Keratinocyte (primary cell): Measurements from ENCODE around the gene AGR2. TPM values are rescaled to one million over a fixed set of nuclear protein-coding genes. Genes with fewer than 3 reads are reported as not detected.

Source experiments
- DNase-seq: peaks from one replicate; pipeline ENCODE4 v3.0.0-alpha.2; 2011; ENCODE audit warnings: low read depth, missing footprints, low spot score
- FAIRE-seq: peaks from 2 replicates; lab custom pipeline; 2011; peaks lifted over from hg19 to GRCh38; lab: Jason Lieb, UNC
- H2AFZ ChIP-seq: 2 replicates; pipeline ENCODE4 v1.6.0; 2012; ENCODE audit warnings: low read length, control low read depth, inconsistent platforms; ENCODE audit not compliant: control insufficient read depth
- H3K27ac ChIP-seq: 2 replicates; pipeline ENCODE4 v1.5.1; 2011; ENCODE audit warnings: low read length; ENCODE audit not compliant: control insufficient read depth, insufficient read depth
- H3K27me3 ChIP-seq: 3 replicates; pipeline ENCODE4 v1.6.0; 2011; ENCODE audit warnings: low read length; ENCODE audit not compliant: control insufficient read depth, insufficient read depth; ENCODE audit errors: extremely low read depth
- H3K36me3 ChIP-seq, 2 experiments: 2 replicates in 1 of 2; 3 replicates in 1 of 2; pipeline ENCODE4 v1.5.1; 2011; ENCODE audit warnings: low read length in 2 of 2, mild to moderate bottlenecking in 1 of 2; ENCODE audit not compliant: control insufficient read depth in 2 of 2, insufficient read depth in 2 of 2; ENCODE audit errors: extremely low read depth in 1 of 2
- H3K4me1 ChIP-seq: 3 replicates; pipeline ENCODE4 v1.5.1; 2011; ENCODE audit warnings: low read length; ENCODE audit not compliant: control insufficient read depth, insufficient read depth; ENCODE audit errors: extremely low read depth
- H3K4me2 ChIP-seq: 3 replicates; pipeline ENCODE4 v1.6.0; 2011; ENCODE audit warnings: low read depth, low read length; ENCODE audit not compliant: control insufficient read depth, insufficient read depth; ENCODE audit errors: extremely low read depth
- H3K4me3 ChIP-seq, 3 experiments: fragments of 200-600 bp in 1 of 3; sonication (generic) in 1 of 3; 2 replicates in 2 of 3; 3 replicates in 1 of 3; pipeline ENCODE4 v1.5.1; 2011 to 2016; ENCODE audit warnings: low read length in 3 of 3, mild to moderate bottlenecking in 3 of 3, control low read depth in 2 of 3, inconsistent platforms in 1 of 3, low read depth in 1 of 3, mixed read lengths in 1 of 3, mixed run types in 1 of 3, moderate library complexity in 1 of 3; ENCODE audit not compliant: control insufficient read depth in 2 of 3, insufficient read depth in 2 of 3; ENCODE audit errors: extremely low read depth in 1 of 3
- H3K79me2 ChIP-seq: 2 replicates; pipeline ENCODE4 v1.6.0; 2012; ENCODE audit warnings: low read length; ENCODE audit not compliant: control insufficient read depth, insufficient read depth
- H3K9ac ChIP-seq: 3 replicates; pipeline ENCODE4 v1.6.0; 2011; ENCODE audit warnings: low read length; ENCODE audit not compliant: control insufficient read depth, insufficient read depth; ENCODE audit errors: extremely low read depth
- H3K9me1 ChIP-seq: 3 replicates; pipeline ENCODE4 v1.6.0; 2011; ENCODE audit warnings: low read length; ENCODE audit not compliant: control insufficient read depth, insufficient read depth; ENCODE audit errors: extremely low read depth
- H3K9me3 ChIP-seq: 2 replicates; pipeline ENCODE4 v1.5.1; 2012; ENCODE audit warnings: low read depth, low read length; ENCODE audit not compliant: control insufficient read depth
- H4K20me1 ChIP-seq: 3 replicates; pipeline ENCODE4 v1.6.0; 2011; ENCODE audit warnings: low read length; ENCODE audit not compliant: control insufficient read depth, insufficient read depth; ENCODE audit errors: extremely low read depth
- EZH2 ChIP-seq: IDR thresholded peaks from one replicate; pipeline ENCODE4 v1.6.1; 2012; ENCODE audit warnings: inconsistent platforms, mild to moderate bottlenecking, low read length, moderate library complexity
- dilution Hi-C: fragments of 300-500 bp; cut with MboI; formaldehyde crosslinking; loops from one replicate; pipeline ENCODE4 v1.7.0; 2020; ENCODE audit warnings: low sequenced_read_pairs; ENCODE audit not compliant: extremely low pct_ligation_motif_present
- polyA plus RNA-seq, 5 experiments: library from polyadenylated mRNA; depleted of rRNA in 3 of 5; stranded (reverse) in 3 of 5; stranded (forward) in 1 of 5; unstranded in 1 of 5; fragments of >200 nt; gene quantifications; 1 replicate in 1 of 5; 2 replicates in 3 of 5; 3 replicates in 1 of 5; pipeline versions ENCODE4 v1.2.1 to v1.2.3, GENCODE V29; 2011 to 2012; ENCODE audit warnings: missing spikeins in 2 of 5, low read depth in 1 of 5, low replicate concordance in 1 of 5
- TF ChIP-seq, protein P1 (sequence below), 3 experiments: IDR thresholded peaks in 1 of 3; conservative IDR thresholded peaks in 1 of 3; optimal IDR thresholded peaks in 1 of 3; 2 replicates in 2 of 3; 3 replicates in 1 of 3; pipeline versions ENCODE3 to v1.5.1; 2011; ENCODE audit warnings: low read length in 3 of 3, mild to moderate bottlenecking in 3 of 3, moderate library complexity in 2 of 3, control low read depth in 1 of 3, inconsistent platforms in 1 of 3; ENCODE audit not compliant: insufficient read depth in 2 of 3; ENCODE audit errors: extremely low read depth in 1 of 3

The AGR2 gene
- polyA plus RNA-seq, 1 donor (not counting 4 experiments of a cell fraction or from before 2014, with no cell fraction given) = 2.3 TPM

DNA sequence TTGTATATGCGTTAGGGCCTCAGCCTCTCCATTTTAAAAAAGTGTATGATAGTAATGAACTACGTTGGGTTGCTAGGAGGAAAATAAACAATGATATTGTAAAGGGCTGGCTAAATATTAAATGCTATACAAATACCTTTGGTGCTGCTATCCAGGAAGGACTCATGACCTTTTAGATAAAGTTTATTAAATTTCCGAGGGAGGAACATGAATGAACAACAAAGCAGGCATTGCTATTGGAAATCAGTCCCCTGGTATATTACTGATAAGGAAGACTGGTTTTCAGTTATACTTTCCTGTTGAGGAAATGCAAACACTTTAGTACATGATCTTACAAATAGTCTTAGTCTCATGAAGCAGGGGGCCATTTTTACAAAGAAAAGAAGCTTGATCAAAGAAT, 17.2 kb upstream of the AGR2 start:
- Histone ChIP-seq H3K27me3 (no peaks in the 10 kb centered on the region), H4K20me1 (no peaks in the 10 kb centered on the region), H3K4me2 (no peak overlapping the region), H3K79me2 (no peaks in the 10 kb centered on the region), H2AFZ (no peak overlapping the region), H3K4me3 (no peak overlapping the region), H3K9me3 (no peaks in the 10 kb centered on the region), H3K27ac (no peak overlapping the region), H3K36me3 (no peaks in the 10 kb centered on the region), H3K4me1 (no peaks in the 10 kb centered on the region), H3K9me1 (no peaks in the 10 kb centered on the region), H3K9ac (no peak overlapping the region)
- DNase-seq = no peak
- TF ChIP-seq EZH2 = no peak
- TF ChIP-seq, protein P1, sequence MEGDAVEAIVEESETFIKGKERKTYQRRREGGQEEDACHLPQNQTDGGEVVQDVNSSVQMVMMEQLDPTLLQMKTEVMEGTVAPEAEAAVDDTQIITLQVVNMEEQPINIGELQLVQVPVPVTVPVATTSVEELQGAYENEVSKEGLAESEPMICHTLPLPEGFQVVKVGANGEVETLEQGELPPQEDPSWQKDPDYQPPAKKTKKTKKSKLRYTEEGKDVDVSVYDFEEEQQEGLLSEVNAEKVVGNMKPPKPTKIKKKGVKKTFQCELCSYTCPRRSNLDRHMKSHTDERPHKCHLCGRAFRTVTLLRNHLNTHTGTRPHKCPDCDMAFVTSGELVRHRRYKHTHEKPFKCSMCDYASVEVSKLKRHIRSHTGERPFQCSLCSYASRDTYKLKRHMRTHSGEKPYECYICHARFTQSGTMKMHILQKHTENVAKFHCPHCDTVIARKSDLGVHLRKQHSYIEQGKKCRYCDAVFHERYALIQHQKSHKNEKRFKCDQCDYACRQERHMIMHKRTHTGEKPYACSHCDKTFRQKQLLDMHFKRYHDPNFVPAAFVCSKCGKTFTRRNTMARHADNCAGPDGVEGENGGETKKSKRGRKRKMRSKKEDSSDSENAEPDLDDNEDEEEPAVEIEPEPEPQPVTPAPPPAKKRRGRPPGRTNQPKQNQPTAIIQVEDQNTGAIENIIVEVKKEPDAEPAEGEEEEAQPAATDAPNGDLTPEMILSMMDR (optimal IDR thresholded peaks at IDR 0.05 in 1 of 3, IDR thresholded peaks at IDR 0.05 in 1 of 3, conservative IDR thresholded peaks at IDR 0.05 in 1 of 3; ENCODE audit: extremely low read depth in 1 of 3, insufficient read depth in 2 of 3, low read length in 3 of 3) = no peak
- FAIRE-seq = no peak
- dilution Hi-C loops = no loop called here

GRCh38 chr7:16818732-16819131, 13.9 kb upstream of the AGR2 start:
- H3K4me2 ChIP-seq = no peak overlapping the region
- H3K9me1 ChIP-seq = no peaks in the 10 kb centered on the region
- no peak for DNase-seq
- TF ChIP-seq, protein P1 (optimal IDR thresholded peaks at IDR 0.05 in 1 of 3, IDR thresholded peaks at IDR 0.05 in 1 of 3, conservative IDR thresholded peaks at IDR 0.05 in 1 of 3; ENCODE audit: extremely low read depth in 1 of 3, insufficient read depth in 2 of 3, low read length in 3 of 3) = no peak
- no peak for TF ChIP-seq EZH2
- H3K79me2 ChIP-seq = no peaks in the 10 kb centered on the region
- H4K20me1 ChIP-seq = no peaks in the 10 kb centered on the region
- no peaks in the 10 kb centered on the region for H3K9me3 ChIP-seq
- no peak overlapping the region for H2AFZ ChIP-seq
- dilution Hi-C loops = no loop called here
- H3K27ac ChIP-seq = no peak overlapping the region
- H3K36me3 ChIP-seq = no peaks in the 10 kb centered on the region
- no peaks in the 10 kb centered on the region for H3K4me1 ChIP-seq
- H3K4me3 ChIP-seq = no peak overlapping the region
- H3K9ac ChIP-seq = no peak overlapping the region
- H3K27me3 ChIP-seq = no peaks in the 10 kb centered on the region
- no peak for FAIRE-seq
